GM19328 (cell line): ENCODE measurements around the gene BTG4.

ENCODE experiments used
- ATAC-seq: cut with Tn5 transposase; IDR thresholded peaks from one replicate; pipeline ENCODE4 v1.9.1; 2021; ENCODE audit warnings: mild to moderate bottlenecking, moderate library complexity; ENCODE audit not compliant: unreplicated experiment

BTG4 gene

DNA sequence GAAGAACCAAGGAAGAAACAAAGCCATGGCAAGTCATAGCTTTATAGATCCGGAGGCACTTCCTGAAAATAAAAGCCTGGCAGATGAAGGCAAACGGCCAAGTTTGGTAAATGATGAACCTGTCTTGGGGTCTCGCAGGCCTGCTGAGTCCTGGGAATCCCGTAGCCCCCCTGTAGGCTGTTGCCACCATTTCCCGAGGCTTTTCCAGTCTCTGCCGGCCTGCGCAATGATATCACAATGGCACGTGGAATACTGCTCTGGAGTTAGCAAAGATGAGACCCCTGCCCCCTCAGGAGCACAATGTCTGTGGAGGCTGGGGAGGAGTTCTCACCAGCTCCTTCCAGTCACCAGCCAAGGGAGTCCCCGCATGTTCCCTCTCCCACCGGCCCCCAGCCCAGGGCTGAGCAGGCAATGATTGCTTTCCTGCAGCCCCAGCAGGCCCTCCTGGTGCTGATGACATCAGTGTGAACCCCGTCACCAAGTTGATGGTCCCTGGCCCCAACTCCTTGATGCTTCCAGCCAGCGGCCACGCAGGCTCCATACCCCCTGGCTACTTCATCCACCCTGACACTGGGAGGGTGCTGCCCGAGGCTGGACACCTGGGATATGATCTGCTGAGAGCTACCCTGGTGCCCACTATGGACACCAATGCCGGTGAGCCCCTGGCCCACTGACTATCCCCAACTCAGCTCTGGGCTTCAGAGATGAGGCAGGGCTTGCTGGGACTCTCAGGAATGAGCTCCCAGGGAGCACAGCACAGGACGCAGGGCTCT is 55.9 kb downstream of the BTG4 start:
- ATAC-seq = no peak

DNA sequence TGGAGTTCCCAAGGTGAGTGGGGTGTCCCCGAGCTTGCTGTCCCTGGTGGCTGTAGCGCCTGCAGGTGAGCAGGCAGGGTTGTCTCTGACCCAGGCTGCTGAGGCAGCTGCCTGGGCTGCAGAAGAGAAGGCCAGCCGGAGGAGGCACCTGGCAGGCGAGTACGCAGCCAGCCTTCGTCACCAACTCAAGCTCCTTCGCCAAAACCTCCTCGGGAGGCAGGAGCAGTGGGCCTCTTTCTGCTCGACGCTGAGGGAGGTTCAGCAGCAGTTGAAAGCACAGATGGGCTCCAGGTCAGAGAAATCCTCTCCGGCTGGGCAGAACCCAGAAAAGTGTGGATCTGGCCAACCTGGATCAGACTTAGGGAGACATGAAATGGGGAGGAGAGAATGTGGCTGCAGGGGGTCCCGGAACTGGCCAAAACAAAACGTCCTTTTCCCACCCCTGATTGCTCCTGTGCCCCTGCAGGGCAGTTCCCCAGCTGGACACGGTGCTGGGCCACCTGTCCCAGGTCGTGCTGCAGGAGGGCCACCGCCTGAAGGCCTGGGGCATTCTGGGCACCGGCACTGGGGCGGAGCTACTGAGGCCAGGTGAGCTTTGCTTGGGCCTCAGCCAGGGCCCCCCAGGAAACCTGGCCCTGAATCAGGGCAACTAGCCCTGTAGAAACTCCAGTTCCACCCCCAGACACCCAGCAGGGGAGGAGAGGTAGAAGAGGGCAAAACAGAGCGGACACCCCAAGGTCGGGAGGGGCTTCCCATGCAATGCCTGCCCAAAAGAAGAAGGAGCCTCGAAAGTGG is 56.7 kb downstream of the BTG4 start:
- no peak for ATAC-seq

DNA sequence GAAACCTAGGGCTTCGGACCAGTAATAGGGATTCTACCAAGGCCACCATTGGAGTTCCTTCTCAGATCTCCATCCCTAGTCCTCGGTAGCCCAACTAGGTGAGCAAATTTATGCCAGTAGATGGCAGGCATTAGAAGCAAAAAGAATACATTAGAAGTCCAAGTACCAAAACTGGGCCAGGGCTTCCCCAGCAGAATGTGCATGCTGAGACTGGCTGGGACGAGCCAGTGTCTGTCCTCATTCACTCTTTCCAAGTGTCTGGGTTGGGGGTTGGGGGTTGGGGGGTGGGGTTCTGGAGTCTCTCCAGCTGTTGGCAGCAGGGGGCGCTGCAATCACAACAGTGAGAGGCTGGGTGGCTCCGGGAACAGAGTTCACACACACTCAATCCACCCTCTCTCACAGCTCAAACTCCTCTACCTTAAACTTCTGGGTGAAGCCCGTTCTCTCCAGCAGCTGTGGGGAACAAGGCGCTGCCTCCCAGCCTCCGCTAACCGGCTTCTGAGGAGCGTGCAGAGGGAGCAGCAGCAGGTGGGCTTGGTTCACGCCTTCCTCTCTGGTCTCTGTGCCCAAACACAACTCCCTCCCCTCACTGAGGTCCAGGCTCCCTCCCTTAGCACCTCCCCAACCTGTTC is 57.5 kb downstream of the BTG4 start:
- no peak for ATAC-seq

DNA sequence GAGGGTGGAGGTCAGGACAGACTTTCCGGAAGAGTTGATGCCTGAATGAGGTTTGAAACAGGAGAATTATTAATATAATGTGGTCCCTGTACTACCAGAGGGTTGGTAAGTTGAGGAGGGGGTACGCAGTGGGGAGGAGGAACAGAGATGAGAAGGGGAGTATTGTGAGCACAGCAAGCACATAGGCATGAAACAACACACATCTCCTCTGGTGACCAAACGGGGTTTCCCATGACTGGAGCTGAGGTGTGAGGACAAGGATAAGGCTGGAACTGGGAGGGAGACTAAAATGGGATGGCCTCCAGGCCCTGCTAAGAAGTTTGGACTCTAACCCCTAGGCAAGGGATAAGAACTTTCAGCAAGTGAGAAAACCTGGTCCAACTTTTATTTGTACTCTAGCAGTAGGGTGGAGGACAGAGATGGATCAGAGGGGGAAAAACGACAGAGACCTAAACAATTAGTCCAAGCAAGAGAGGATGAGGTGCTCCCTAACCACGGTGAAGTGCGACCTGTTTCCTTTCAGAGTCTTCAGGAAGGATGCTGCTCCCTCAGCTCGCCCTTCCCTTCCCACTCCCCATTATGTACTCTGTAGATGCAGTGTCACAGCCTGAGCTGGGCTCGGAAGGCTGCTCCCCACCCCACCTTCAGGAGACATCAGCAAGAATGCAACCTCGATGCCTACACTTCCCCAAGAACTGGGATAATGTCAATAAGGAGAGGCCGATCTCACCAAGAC is 59.2 kb downstream of the BTG4 start:
- ATAC-seq = no peak

DNA sequence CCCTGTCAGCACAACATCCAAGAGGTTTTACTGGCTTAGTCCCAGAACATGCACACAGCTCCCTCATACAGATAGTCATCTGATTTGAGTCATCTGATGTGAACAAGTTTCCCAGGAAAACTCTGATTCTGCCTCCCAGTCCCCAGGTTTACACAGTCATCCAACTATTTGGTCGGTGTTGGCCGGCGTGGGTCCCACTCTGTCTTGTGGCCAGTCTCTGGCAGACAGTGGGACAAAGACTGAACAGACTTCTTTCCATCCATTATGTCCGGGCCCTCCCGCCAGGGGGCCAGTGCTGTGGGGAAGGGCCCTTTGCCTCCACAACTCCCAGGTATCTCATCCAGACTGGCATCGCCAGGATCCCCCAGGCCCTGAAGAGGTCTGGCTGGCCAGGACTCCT is 60.0 kb downstream of the BTG4 start:
- ATAC-seq = no peak

DNA sequence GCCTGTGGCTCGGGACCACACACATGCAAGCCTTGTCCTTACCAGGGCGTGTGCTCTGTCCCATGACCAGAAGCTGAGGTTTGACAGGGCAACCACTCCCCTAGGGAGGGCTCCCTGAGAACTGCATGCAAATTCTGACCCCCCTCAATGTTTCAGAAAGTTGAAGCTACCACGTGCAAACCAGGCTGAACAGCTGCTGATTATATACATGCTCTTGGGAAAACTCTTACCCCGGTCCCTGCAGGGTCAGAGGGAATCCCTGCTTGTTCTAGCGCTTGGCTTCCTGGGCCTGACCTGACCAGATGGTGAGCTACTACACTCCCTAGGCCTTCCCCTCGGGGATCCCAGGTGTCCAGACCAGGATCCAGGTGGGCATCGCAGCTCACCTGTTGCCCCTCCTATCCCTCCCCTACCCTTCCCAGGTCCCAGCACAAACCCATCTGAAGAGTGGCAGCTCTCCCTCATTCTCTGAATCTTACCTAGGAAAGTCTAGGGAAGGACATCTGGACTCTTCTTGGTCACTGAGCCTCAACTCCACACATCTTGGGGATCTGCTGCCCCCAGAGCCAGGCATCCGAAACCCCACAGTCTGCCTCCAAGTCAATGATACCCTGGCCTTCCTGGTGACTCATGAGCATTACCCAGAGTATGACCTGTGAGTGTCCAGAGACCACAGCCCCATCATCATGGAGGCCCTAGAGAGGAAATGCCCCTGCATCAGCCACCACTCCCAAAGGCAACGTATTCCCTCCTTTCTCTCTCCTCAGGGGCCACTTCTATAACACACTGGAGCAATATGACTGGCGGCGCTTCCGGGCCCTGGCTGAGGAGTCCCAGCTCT is 61.5 kb downstream of the BTG4 start:
- peak; percentile 80 for ATAC-seq

DNA sequence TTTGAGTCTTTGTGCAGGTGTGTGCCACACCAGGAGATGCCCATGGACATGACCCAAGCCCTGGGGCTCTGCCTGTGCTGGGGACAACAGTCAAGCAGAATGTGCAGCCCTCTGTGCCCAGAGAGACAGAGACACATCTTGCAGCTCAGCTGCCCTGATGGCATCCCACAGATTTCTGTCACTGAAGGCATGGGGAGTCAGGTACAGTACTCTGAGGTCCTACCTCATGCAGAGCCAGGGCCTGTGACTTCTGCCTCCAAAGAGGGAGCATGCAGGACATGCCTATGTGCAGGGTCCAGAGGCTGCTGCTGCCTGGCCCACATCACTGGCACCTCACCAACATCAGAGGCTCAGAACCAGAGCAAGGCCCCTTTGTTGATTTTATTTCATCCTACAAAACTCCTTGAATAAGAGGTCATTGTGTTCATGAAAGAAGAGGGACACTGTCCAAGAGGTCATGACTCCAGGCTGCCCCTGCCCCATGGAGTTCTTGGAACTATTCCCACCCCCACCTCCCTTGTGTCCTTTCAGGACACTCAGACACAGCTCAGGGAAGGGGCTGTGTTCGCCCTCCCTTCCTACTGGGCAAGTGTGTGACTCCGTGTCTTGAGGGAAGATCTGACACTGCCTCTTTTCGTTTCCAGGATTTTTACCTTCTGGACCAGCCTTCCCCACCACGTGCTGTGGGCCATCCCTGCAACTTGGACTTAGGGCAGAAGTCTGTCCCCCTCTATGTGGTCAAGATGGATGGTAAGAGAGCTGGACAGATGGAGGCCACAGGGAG is 62.3 kb downstream of the BTG4 start:
- no peak for ATAC-seq

DNA sequence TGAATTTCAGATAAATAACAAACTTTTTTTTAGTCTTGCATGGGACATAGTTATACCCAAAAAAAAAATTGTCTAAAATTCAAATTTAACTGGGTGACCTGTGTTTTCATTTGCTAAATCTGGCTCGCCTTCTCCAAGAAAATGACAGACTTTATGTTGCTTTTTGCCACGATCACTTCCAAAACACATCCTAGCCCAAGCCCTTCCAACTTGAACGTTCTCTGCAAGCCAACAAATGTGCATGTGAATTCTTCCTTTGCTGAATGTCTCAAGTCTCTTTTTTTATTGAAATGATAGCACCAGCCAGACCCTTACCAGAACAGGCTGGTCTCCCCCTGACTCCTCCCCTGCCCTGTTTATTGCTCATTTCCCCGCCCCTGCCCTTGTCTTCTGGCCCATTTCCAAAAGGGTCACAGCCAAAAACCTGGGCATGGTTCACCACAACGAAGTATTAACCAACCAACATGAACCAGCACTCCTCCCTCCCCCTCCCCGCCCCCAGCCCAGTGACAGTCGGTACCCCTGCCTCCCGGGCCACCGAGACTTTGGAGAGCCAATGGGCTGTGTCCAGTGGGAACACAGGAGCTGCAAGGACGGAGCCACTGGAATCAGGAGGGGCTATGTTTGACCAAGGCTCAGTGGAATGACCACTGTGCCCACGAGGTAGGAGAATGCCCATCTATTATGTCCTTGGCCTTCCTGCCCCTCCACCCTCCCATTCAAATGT is 63.2 kb downstream of the BTG4 start:
- no peak for ATAC-seq

DNA sequence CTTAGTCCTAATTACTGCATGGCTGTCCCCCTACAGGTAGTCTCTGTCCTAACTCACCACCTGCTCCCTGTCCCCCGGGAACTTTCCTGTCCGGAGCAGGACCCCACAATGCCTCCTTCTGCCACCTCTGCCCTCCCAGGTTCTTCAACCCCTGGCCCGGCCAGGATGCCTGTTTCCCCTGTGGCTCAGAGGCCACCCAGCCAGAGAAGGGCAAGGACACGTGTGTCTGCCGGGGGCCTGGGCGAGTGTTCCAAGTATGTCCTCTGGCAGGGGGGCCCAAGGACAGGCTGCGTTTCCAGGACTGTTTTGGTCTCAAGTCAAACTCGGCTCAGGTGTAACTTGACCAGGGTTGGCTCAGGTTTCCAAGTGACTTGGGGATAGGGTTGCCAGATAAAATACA is 63.8 kb downstream of the BTG4 start:
- no peak for ATAC-seq

DNA sequence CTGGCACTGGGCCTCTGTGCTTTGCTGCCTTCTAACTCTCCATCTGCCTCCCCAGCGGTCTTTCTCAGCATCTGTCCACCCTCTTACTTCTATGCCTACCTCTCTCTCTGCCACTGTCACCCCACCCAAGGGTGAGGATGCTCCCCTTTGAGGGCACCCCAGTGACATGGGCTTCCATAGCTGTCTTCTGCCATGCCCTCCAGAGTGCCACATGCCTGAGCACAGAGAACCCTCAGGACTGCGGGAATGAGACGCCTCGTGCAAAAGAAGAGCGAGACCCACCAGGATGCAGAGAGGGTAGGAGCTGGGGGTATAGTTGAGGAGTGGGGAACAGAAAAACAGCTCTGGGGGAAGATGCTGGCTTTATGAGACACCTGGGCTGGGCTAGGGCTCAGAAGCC is 64.3 kb downstream of the BTG4 start:
- ATAC-seq = no peak

DNA sequence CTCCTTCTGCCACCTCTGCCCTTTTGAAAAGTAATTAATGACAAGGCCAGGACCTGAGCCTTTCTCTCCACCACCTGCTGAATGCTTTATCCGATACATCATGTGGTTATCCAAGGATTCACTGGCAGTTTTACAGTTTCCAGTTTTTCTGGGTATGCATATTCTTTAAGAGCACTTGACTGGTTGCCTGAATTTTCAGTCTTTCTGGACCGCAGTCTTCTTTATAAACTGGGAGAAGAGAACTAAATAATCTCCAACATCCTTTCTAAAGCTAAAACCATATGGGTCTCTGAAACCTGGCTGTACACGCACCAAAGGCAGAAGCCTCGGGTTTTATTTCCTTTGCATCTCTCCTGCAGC is 65.1 kb downstream of the BTG4 start:
- no peak for ATAC-seq

DNA sequence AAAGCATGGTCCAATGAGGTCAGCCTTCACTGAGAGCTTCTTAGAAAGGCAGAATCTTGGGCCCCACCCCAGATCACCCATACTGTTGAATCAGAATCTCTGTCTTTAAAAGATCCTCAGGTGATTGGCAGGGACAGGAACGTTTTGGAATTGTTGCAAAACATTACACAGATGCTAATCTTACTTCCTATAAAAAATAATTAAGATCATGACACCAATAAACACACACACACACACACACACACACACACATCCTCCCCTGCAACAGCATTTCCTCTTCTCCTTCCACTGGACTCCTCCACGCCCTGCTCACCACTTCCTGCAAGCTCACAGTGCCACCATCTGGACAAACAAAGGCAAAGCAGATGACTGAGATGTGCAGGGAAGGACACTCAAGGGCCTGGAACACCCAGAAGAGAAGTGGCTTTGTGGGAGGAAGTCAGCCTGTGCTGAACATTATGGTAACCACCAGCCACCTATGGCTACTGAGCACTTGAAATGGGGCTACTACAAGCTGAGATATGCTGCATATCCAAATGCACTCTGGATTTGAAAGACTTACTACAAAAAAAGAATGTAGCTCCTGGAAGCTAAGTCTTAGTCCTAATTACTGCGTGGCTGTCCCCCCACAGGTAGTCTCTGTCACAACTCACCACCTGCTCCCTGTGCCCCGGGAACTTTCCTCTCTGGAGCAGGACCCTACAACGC is 65.6 kb downstream of the BTG4 start:
- ATAC-seq = peak; percentile 90

DNA sequence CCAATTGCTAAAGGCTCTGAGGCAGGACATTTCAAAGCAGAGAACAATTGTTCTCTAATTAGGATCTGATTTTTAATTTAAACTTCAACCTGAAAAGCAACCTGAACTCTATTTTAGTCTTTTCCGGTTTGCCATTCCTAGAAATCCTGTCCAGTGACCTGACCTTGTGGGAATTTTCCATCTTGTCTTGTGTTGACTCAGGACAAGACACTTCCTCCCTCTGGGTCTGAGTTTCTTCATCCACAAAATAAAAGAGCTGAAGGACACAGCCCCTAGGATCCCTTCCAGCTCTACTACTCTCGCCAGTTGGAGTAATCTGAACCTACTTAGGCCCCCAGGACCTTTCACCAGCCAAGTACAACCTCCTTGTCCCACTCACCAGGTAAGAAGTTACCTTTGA is 66.6 kb downstream of the BTG4 start:
- ATAC-seq = no peak
